Activated T-cell treated with anti-CD3 and anti-CD28 coated beads, Interleukin-2, amount 50 U/mL, for 1 hour (primary cell): ENCODE measurements around the gene ENTPD8.
"Not testable (repeated sequence)": the region's sequence is repeated elsewhere in the genome, so short reads cannot be mapped to it uniquely, and the experiment has no call there.

Experiments used
- DNase-seq: peaks from one replicate; pipeline ENCODE4 v3.0.0-alpha.2; 2020

The ENTPD8 gene

GRCh38 chr9:137428841-137429545, 12.2 kb downstream of the ENTPD8 start:
- no peak for DNase-seq

- DNase-seq: no peak
Observed at GRCh38 chr9:137428311-137428630, 12.9 kb downstream of the ENTPD8 start.

GRCh38 chr9:137427454-137428310, 13.5 kb downstream of the ENTPD8 start:
- DNase-seq: no peak

- no peak for DNase-seq
Observed at GRCh38 chr9:137426018-137426681, 15.0 kb downstream of the ENTPD8 start.

- DNase-seq: no peak
Observed at GRCh38 chr9:137423514-137424291, 17.5 kb downstream of the ENTPD8 start.

GRCh38 chr9:137422604-137423513, 18.3 kb downstream of the ENTPD8 start, which contains the start of the genes EXD3 and NOXA1:
TSS of gene EXD3 (minus strand) at chr9:137423162. CDS start at chr9:137395357, 27,805 bp downstream.
TSS of gene NOXA1 (plus strand) at chr9:137423393. CDS start at chr9:137423530, 137 bp downstream.
- DNase-seq: peak; percentile 98

GRCh38 chr9:137421838-137422603, 19.1 kb downstream of the ENTPD8 start:
- no peak for DNase-seq

GRCh38 chr9:137417161-137418021, 23.8 kb downstream of the ENTPD8 start:
- no peak for DNase-seq

GRCh38 chr9:137416563-137417151, 24.5 kb downstream of the ENTPD8 start:
- no peak for DNase-seq

GRCh38 chr9:137416006-137416562, 25.1 kb downstream of the ENTPD8 start:
- DNase-seq: no peak

GRCh38 chr9:137415451-137415850, 25.7 kb downstream of the ENTPD8 start:
- no peak for DNase-seq

GRCh38 chr9:137412431-137412830, 28.7 kb downstream of the ENTPD8 start:
- DNase-seq: no peak

GRCh38 chr9:137411645-137412380, 29.3 kb downstream of the ENTPD8 start:
- no peak for DNase-seq

GRCh38 chr9:137411260-137411644, 29.9 kb downstream of the ENTPD8 start:
- no peak for DNase-seq

GRCh38 chr9:137410891-137411249, 30.3 kb downstream of the ENTPD8 start:
- no peak for DNase-seq

GRCh38 chr9:137410236-137410890, 30.8 kb downstream of the ENTPD8 start:
- not testable (repeated sequence) for DNase-seq

GRCh38 chr9:137409515-137409914, 31.6 kb downstream of the ENTPD8 start:
- no peak for DNase-seq
